Activated T-cell treated with anti-CD3 and anti-CD28 coated beads for 48 hours (primary cell): ENCODE data around the gene NSMCE4A.
"Not testable (repeated sequence)": the region's sequence is repeated elsewhere in the genome, so short reads cannot be mapped to it uniquely, and the experiment has no call there.

ENCODE experiments used
- DNase-seq: peaks from one replicate; pipeline ENCODE4 v3.0.0-alpha.2; 2020; ENCODE audit warnings: low read depth

The NSMCE4A gene

GRCh38 chr10:121935702-121936101 is 39.3 kb downstream of the NSMCE4A start:
- DNase-seq = no peak

DNA sequence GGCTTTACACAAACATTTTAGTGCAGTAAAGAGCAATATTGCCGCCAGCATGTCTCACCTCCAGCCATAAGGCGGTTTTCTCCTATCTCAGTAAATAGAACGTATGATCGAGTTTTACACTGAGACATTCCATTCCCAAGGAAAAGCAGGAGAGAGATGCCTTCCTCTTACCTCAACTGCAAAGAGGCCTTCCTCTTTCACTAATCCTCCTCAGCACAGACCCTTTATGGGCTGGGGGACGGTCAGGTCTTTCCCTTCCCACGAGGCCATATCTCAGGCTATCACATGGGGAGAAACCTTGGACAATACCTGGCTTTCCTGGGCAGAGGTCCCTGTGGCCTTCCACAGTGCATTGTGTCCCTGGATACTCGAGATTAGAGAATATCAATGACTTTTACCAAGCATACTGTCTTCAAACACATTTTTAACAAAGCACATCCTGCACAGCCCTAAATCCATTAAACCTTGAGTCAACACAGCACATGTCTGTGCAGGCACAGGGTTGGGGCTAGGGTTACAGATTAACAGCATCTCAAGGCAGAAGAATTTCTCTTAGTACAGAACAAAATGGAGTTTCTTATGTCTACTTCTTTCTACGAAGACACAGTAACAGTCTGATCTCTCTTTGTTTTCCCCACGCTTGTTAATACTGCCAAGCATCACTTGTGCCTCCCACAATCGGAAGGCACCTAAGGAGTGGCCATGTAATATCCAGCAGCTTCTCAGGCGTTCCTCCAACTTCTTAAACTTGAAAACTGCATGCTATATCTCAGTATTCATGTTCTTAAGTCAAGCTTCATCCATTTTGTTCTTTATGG is 44.5 kb downstream of the NSMCE4A start:
- not testable (repeated sequence) for DNase-seq

DNA sequence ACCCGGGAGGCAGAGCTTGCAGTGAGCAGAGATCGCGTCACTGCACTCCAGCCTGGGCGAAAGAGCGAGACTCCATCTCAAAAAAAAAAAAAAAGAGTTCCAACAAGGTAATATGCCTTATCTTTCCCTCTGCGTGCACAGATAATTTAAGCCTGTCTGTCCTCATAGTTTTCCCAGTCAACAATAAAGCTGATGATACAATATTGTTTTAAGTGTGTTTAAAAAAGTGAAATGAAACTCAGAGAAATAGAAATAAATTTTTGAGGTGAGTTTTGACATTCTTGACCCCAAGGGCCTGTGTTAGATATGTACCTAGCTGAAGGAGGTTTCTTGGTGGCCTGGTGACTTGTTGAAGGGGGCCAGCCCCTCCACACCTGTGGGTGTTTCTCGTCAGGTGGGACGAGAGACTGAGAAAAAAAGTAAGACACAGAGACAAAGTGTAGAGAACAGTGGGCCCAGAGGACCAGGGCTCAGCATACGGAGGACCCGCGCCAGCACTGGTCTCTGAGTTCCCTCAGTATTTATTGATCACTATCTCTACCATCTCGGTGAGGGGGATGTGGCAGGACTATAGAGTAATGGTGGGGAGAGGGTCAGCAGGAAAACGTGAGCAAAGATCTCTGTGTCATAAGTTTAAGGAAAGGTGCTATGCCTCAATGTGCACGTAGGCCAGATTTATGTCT is 45.3 kb downstream of the NSMCE4A start:
- not testable (repeated sequence) for DNase-seq

DNA sequence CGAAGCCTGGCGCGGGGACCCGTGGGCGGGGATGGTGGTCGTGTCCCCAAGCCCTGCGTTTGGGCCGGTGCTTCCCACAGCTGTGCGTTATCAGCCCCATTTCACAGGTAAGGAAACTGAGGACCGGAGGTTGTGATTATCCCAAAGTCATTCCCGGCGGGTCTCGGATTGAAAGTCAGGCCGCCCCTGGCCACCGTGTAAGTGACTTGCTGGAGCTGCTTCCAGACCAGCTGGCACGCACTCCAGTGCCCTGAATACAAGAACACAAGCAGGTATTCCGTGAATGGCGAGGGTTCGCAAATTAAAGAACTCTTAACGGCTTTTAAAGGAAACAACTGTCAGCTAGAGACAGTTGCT is 46.5 kb downstream of the NSMCE4A start:
- DNase-seq = no peak

DNA sequence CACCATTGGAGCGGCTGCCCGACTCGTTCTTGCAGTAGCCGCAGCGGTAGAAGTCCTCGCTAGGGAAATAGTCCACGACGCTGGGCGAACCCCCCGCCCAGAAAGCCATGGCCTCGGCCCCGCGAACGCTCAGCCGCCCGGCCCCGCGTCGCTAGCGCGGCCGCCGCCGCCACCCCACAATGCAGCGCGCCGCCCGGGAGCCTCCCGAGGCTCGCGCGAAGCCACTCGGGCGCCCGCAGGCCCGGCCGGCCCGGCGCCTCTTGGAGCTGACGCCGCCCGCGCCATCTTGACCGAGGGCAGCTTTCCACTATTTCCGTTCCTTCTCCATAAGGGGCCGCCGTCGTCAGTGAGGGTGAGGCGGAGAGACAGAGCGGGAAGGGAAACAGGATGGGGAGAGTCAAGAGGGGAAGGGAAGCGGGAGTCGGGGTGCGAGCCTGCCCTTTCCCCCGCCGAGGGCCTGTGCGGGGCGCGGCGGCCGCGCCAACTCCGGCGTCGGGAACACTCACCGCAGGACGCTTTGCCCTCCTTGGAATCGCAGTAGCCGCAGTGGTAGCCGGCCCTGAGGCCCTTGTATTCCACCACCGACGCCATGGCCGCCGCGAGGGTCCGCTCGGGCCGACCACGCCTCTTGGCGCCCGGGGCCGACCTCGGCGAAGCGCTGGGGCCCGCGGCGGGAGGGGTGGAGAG is 47.0 kb downstream of the NSMCE4A start, which contains the start of gene ATE1:
Gene ATE1, minus strand, starts transcription at position 191 of the 687 bp plus-strand sequence. Its CDS starts 82 bp downstream, at position 109.
- peak; percentile 86 for DNase-seq

- DNase-seq = peak; percentile 29
Measured at GRCh38 chr10:121927318-121927840, 47.6 kb downstream of the NSMCE4A start.

DNA sequence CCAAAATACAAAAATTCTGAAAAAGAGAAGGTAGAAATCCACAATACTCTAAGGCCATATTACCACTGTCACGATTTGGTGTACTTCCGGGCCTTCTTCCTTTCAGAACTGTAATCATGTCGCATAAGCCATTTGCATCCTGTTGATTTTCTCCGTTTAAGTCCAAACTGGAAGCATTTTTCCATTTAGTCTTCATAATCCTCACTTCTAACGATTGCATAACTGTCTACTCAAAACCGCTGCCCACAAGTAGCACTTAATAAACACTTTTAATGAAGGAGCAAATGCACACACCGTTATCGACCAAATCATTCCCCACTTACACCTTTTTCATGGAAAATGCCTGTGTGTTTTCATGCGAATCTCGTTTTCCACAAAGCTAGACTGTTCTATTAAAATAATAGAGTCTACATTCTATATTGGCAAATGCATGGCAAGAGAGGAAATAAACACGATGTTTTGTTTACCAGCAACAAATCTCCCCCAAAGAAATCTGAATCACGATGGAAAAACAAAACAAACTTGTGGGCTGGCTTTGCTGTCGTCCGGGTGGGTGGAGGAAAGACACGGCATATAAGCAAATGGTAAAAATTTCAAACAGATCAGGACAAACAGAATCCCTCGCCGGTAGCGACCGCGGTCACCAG is 48.2 kb downstream of the NSMCE4A start:
- DNase-seq = no peak

GRCh38 chr10:121926157-121926556 is 48.9 kb downstream of the NSMCE4A start:
- DNase-seq = no peak

GRCh38 chr10:121921238-121921931 is 53.6 kb downstream of the NSMCE4A start:
- DNase-seq = no peak

DNA sequence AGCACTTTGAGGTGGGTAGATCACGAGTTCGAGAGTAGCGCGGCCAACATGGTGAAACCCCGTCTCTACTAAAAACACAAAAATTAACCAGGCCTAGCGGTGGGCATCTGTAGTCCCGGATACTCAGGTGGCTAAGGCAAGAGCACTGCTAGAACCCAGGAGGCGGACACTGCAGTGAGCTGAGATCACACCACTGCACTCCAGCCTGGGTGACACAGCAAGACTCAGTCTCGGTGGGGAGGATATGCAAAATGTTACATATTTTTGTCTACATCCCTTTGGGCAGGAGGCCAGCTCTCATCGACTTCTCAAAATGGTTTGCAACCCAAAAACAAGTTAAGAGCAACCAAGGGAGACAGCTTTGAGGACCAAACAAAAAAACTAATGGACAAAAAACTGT is 55.4 kb downstream of the NSMCE4A start:
- DNase-seq = no peak

- not testable (repeated sequence) for DNase-seq
Measured at GRCh38 chr10:121918800-121919199, 56.2 kb downstream of the NSMCE4A start.

GRCh38 chr10:121914661-121915060 is 60.4 kb downstream of the NSMCE4A start:
- no peak for DNase-seq

DNA sequence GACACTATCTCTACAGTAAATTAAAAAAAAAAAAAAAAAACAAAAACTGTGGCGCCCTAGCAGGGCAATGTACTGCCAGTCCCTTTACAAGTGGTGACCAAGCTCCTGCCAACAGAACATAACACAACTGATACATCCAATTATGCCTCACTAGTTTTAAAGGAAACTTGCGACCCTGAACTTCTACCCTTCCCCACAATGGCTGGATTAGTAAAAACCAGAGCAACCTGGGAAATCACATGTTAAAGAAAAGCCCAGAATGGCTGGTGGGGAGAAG is 63.7 kb downstream of the NSMCE4A start:
- DNase-seq = no peak

GRCh38 chr10:121910673-121911420 is 64.2 kb downstream of the NSMCE4A start:
- no peak for DNase-seq
